Subcutaneous adipose tissue (tissue), 4 donors: Measurements from ENCODE around the gene RAB17. TPM values are rescaled to one million over a fixed set of nuclear protein-coding genes. Genes with fewer than 3 reads are reported as not detected.

ENCODE experiments used
- total RNA-seq, 4 donors: library from RNA; depleted of rRNA; stranded (reverse); fragments of >200 nt; gene quantifications; one replicate each; pipeline ENCODE4 v1.1.0, GENCODE V29; 2016
- TF ChIP-seq, protein P1 (sequence below): fragments of 450-650 bp; IDR thresholded peaks from one replicate; pipeline ENCODE4 v1.5.1; 2016; ENCODE audit warnings: low read depth, mild to moderate bottlenecking, control low read depth, antibody characterized with exemption, moderate library complexity

Gene RAB17
- total RNA-seq, 4 donors from 2014 or later: 0.65 to 1.2 TPM; not detected in 2

DNA sequence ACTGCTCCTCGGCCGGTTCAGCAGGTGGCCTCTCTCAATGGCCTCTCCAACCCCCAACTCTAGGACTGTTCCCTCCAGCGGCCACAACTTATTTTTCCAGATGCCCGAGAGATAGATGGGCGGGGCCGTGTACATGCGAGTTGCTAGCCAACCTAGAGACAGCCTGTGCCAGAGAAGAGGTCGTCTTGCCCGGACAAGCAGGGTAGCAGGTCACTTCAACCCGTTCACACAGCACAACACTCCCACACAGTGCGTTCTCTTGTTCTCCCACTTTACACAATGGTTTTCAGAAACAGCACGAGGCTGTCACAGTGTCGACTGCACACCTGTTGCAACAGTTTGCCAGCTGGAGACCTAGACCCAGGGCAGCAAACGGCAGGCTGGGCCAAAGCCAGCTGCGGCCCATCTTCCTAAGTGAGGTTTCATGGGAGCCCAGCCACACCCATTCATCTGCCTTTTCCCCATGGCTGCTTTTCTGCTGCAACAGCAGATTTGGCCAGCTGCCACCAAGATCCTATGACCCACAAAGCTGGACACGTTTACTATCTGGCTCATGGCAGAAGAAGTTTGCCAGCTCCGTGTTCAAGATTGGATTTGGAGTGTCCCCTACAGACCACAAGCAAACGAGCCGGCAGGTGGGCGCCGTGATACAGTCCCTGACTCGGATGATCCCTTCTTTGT lies 31.4 kb downstream of the RAB17 start:
- TF ChIP-seq, protein P1, sequence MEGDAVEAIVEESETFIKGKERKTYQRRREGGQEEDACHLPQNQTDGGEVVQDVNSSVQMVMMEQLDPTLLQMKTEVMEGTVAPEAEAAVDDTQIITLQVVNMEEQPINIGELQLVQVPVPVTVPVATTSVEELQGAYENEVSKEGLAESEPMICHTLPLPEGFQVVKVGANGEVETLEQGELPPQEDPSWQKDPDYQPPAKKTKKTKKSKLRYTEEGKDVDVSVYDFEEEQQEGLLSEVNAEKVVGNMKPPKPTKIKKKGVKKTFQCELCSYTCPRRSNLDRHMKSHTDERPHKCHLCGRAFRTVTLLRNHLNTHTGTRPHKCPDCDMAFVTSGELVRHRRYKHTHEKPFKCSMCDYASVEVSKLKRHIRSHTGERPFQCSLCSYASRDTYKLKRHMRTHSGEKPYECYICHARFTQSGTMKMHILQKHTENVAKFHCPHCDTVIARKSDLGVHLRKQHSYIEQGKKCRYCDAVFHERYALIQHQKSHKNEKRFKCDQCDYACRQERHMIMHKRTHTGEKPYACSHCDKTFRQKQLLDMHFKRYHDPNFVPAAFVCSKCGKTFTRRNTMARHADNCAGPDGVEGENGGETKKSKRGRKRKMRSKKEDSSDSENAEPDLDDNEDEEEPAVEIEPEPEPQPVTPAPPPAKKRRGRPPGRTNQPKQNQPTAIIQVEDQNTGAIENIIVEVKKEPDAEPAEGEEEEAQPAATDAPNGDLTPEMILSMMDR: no peak

GRCh38 chr2:237557633-237558015 lies 32.9 kb downstream of the RAB17 start:
- TF ChIP-seq, protein P1: no peak

GRCh38 chr2:237556773-237557632 lies 33.5 kb downstream of the RAB17 start:
- TF ChIP-seq, protein P1: no peak

DNA sequence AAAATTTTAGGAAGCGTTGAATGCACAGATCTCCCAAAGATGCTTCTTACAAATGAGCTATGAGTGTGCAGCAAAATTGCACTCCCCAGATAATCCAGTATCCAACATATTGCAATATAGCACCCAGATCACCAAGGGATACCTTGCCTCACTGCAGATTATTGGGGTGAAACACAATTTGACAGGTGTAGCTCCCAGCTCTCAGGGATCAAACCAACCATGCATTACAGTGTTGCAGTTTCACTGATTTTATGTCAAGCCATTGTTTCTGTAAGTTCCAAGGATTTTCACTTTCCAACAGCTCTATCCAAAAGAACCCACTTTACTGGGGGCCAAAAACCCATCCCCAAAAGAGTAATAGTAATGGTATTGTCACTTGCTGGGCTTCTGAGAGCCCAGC lies 35.0 kb downstream of the RAB17 start:
- TF ChIP-seq, protein P1: no peak

GRCh38 chr2:237553948-237554347 lies 36.6 kb downstream of the RAB17 start:
- TF ChIP-seq, protein P1: no peak

DNA sequence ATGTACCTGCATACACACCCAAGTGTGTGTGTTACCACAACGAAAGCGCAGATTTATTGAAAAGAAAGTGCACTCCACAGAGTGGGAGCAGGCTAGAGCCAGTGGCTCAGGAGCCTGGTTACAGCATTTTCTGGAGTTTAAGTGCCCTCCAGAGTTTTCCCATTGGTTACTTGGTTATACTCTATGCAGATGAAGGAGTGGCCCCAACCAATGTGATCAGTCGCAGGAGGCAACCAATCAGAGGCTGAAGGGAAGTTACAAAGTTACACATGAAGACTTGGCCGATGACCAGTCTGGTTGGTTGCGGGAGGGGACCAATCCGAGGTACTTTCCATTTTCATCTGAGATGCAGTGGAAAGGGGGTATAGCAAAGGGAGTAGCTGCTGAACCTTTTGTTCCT lies 37.6 kb downstream of the RAB17 start:
- TF ChIP-seq, protein P1: no peak

DNA sequence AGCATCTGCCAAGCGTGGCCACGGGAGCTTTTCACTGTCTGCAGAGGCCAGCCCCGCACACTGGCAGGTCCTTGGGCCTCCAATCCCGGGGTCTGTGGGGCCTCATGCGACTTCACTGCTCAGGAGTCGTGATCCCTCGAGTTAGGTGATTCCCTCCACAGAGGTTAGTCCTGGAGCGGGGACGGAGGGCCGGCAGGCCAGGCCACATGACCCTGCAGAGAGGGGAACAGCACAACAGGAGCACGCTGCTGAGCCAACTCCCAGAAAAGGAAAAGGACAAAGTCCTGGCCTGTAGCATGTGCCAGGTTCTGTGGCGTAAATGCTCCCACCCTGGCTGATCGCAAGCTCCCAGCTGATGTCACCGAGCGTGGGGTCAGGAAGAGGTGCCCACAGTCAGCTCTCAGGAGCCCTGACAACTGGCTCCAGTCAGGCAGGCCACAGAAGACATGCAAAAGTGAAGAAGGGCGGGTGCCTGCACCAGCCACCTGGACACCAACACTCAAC lies 39.4 kb downstream of the RAB17 start:
- TF ChIP-seq, protein P1: no peak
